GM21526 (cell line): ENCODE data around the gene TTC28.
"Not testable (repeated sequence)": the region's sequence is repeated elsewhere in the genome, so short reads cannot be mapped to it uniquely, and the experiment has no call there.

Experiments
- ATAC-seq: cut with Tn5 transposase; IDR thresholded peaks from one replicate; pipeline ENCODE4 v1.9.1; 2021; ENCODE audit warnings: moderate library complexity; ENCODE audit not compliant: unreplicated experiment, low FRiP score

TTC28 gene

GRCh38 chr22:28505416-28506149 lies 174.1 kb downstream of the TTC28 start:
- ATAC-seq, result no peak

- no peak for ATAC-seq
These were observed 179.6 kb downstream of the TTC28 start for GRCh38 chr22:28500006-28500405.

- ATAC-seq, result no peak
These were observed 181.6 kb downstream of the TTC28 start for GRCh38 chr22:28498044-28498443.

- no peak for ATAC-seq
These were observed 182.5 kb downstream of the TTC28 start for GRCh38 chr22:28497188-28497587.

- ATAC-seq, result not testable (repeated sequence)
These were observed 188.4 kb downstream of the TTC28 start for GRCh38 chr22:28491289-28491688.

- no peak for ATAC-seq
These were observed 190.8 kb downstream of the TTC28 start for GRCh38 chr22:28488825-28489224.

- ATAC-seq, result no peak
These were observed 195.0 kb downstream of the TTC28 start for GRCh38 chr22:28484662-28485061.

- no peak for ATAC-seq
These were observed 197.9 kb downstream of the TTC28 start for GRCh38 chr22:28481725-28482124.

GRCh38 chr22:28480000-28480715 lies 199.5 kb downstream of the TTC28 start:
- ATAC-seq, result no peak

- no peak for ATAC-seq
These were observed 201.1 kb downstream of the TTC28 start for GRCh38 chr22:28478564-28478963.

GRCh38 chr22:28477556-28477955 lies 202.1 kb downstream of the TTC28 start:
- no peak for ATAC-seq

GRCh38 chr22:28474330-28474729 lies 205.3 kb downstream of the TTC28 start:
- no peak for ATAC-seq

- no peak for ATAC-seq
These were observed 206.4 kb downstream of the TTC28 start for GRCh38 chr22:28473258-28473657.

GRCh38 chr22:28467055-28467454 lies 212.6 kb downstream of the TTC28 start:
- not testable (repeated sequence) for ATAC-seq

- no peak for ATAC-seq
These were observed 213.2 kb downstream of the TTC28 start for GRCh38 chr22:28466399-28466798.

- ATAC-seq, result no peak
These were observed 213.8 kb downstream of the TTC28 start for GRCh38 chr22:28465841-28466240.

- ATAC-seq, result no peak
These were observed 215.5 kb downstream of the TTC28 start for GRCh38 chr22:28464127-28464526.

- not testable (repeated sequence) for ATAC-seq
These were observed 216.2 kb downstream of the TTC28 start for GRCh38 chr22:28463408-28463807.

GRCh38 chr22:28462901-28463300 lies 216.7 kb downstream of the TTC28 start:
- no peak for ATAC-seq

- no peak for ATAC-seq
These were observed 217.6 kb downstream of the TTC28 start for GRCh38 chr22:28462041-28462440.

- no peak for ATAC-seq
These were observed 225.1 kb downstream of the TTC28 start for GRCh38 chr22:28454431-28455064.

GRCh38 chr22:28450109-28450508 lies 229.5 kb downstream of the TTC28 start:
- no peak for ATAC-seq
